IPS DF 4.7 (cell line): Measurements from ENCODE around the gene ST6GALNAC3.
"Not testable (repeated sequence)": the region's sequence is repeated elsewhere in the genome, so short reads cannot be mapped to it uniquely, and the experiment has no call there.

Experiments used
- DNase-seq: peaks from one replicate; pipeline ENCODE4 v3.0.0-alpha.2; 2013; ENCODE audit warnings: low spot score; ENCODE audit errors: extremely low read depth

The ST6GALNAC3 gene

GRCh38 chr1:76336931-76337371 lies 262.4 kb downstream of the ST6GALNAC3 start:
- no peak for DNase-seq

GRCh38 chr1:76337542-76338219 lies 263.1 kb downstream of the ST6GALNAC3 start:
- DNase-seq, result no peak

- DNase-seq, result no peak
Observed at GRCh38 chr1:76340056-76340455, 265.5 kb downstream of the ST6GALNAC3 start.

GRCh38 chr1:76341816-76342215 lies 267.3 kb downstream of the ST6GALNAC3 start:
- DNase-seq, result not testable (repeated sequence)

GRCh38 chr1:76343356-76343755 lies 268.8 kb downstream of the ST6GALNAC3 start:
- no peak for DNase-seq

- no peak for DNase-seq
Observed at GRCh38 chr1:76351655-76352054, 277.1 kb downstream of the ST6GALNAC3 start.

- DNase-seq, result no peak
Observed at GRCh38 chr1:76352741-76353435, 278.3 kb downstream of the ST6GALNAC3 start.

- no peak for DNase-seq
Observed at GRCh38 chr1:76354236-76354635, 279.7 kb downstream of the ST6GALNAC3 start.

- no peak for DNase-seq
Observed at GRCh38 chr1:76366726-76367125, 292.2 kb downstream of the ST6GALNAC3 start.

GRCh38 chr1:76371941-76372340 lies 297.4 kb downstream of the ST6GALNAC3 start:
- no peak for DNase-seq

- DNase-seq, result no peak
Observed at GRCh38 chr1:76374086-76374485, 299.5 kb downstream of the ST6GALNAC3 start.

GRCh38 chr1:76377247-76377646 lies 302.7 kb downstream of the ST6GALNAC3 start:
- DNase-seq, result no peak

GRCh38 chr1:76379506-76379905 lies 305.0 kb downstream of the ST6GALNAC3 start:
- DNase-seq, result no peak

- DNase-seq, result peak; percentile 19
Observed at GRCh38 chr1:76381450-76382097, 307.0 kb downstream of the ST6GALNAC3 start.

- no peak for DNase-seq
Observed at GRCh38 chr1:76388261-76388660, 313.7 kb downstream of the ST6GALNAC3 start.

- DNase-seq, result no peak
Observed at GRCh38 chr1:76390456-76390855, 315.9 kb downstream of the ST6GALNAC3 start.

- DNase-seq, result no peak
Observed at GRCh38 chr1:76395059-76395458, 320.5 kb downstream of the ST6GALNAC3 start.

- no peak for DNase-seq
Observed at GRCh38 chr1:76402128-76402527, 327.6 kb downstream of the ST6GALNAC3 start.

- no peak for DNase-seq
Observed at GRCh38 chr1:76408303-76408702, 333.8 kb downstream of the ST6GALNAC3 start.

GRCh38 chr1:76410499-76410898 lies 336.0 kb downstream of the ST6GALNAC3 start:
- DNase-seq, result no peak

- DNase-seq, result no peak
Observed at GRCh38 chr1:76418531-76418930, 344.0 kb downstream of the ST6GALNAC3 start.

- no peak for DNase-seq
Observed at GRCh38 chr1:76419603-76420002, 345.1 kb downstream of the ST6GALNAC3 start.
